IPS-NIHi11 (cell line): ENCODE measurements around the gene TTLL4.

Experiments used
- DNase-seq: peaks from one replicate; pipeline ENCODE4 v3.0.0; 2012; ENCODE audit warnings: mixed read lengths, low spot score

The TTLL4 gene

GRCh38 chr2:218717262-218717661 is 6.6 kb downstream of the TTLL4 start:
- DNase-seq: no peak

GRCh38 chr2:218718058-218718457 is 7.4 kb downstream of the TTLL4 start:
- no peak for DNase-seq

- no peak for DNase-seq
Measured at GRCh38 chr2:218719457-218719856, 8.8 kb downstream of the TTLL4 start.

GRCh38 chr2:218720048-218721041 is 9.7 kb downstream of the TTLL4 start:
- no peak for DNase-seq

GRCh38 chr2:218721488-218721887 is 10.9 kb downstream of the TTLL4 start:
- DNase-seq: no peak

GRCh38 chr2:218721934-218722333 is 11.3 kb downstream of the TTLL4 start:
- DNase-seq: no peak

GRCh38 chr2:218722419-218722818 is 11.8 kb downstream of the TTLL4 start:
- DNase-seq: no peak

GRCh38 chr2:218722876-218723785 is 12.5 kb downstream of the TTLL4 start:
- DNase-seq: no peak

- DNase-seq: no peak
Measured at GRCh38 chr2:218726004-218726574, 15.5 kb downstream of the TTLL4 start.

- no peak for DNase-seq
Measured at GRCh38 chr2:218727502-218728165, 17.0 kb downstream of the TTLL4 start.

- no peak for DNase-seq
Measured at GRCh38 chr2:218729640-218730039, 19.0 kb downstream of the TTLL4 start.

- DNase-seq: no peak
Measured at GRCh38 chr2:218732052-218732760, 21.6 kb downstream of the TTLL4 start.

GRCh38 chr2:218732761-218733158 is 22.1 kb downstream of the TTLL4 start:
- no peak for DNase-seq

GRCh38 chr2:218733171-218734021 is 22.8 kb downstream of the TTLL4 start:
- no peak for DNase-seq

- DNase-seq: no peak
Measured at GRCh38 chr2:218734190-218734975, 23.7 kb downstream of the TTLL4 start.

GRCh38 chr2:218736531-218736930 is 25.9 kb downstream of the TTLL4 start:
- no peak for DNase-seq

- DNase-seq: no peak
Measured at GRCh38 chr2:218743068-218743467, 32.4 kb downstream of the TTLL4 start.

GRCh38 chr2:218744615-218745014 is 34.0 kb downstream of the TTLL4 start:
- DNase-seq: no peak

- DNase-seq: no peak
Measured at GRCh38 chr2:218745160-218745558, 34.5 kb downstream of the TTLL4 start.
